GM11168 (cell line): ENCODE results near the gene PTHLH.

Experiments
- in situ Hi-C: fragments of 300-500 bp; cut with MboI; formaldehyde crosslinking; loops from one replicate; pipeline ENCODE4 v1.12.0; 2022; ENCODE audit warnings: low sequenced_read_pairs; ENCODE audit not compliant: unreplicated experiment

The PTHLH gene

GRCh38 chr12:27946421-27946820 is 26.1 kb downstream of the PTHLH start:
- in situ Hi-C loops: no loop called here

GRCh38 chr12:27940756-27941402 is 31.7 kb downstream of the PTHLH start:
- in situ Hi-C loops: loop anchor here (5.0 kb wide), 1 partner anchor 209 kb away; no protein-coding TSS in a partner anchor

- in situ Hi-C loops: loop anchor here (5.0 kb wide), 1 partner anchor 208 kb away; no protein-coding TSS in a partner anchor
These were observed 32.3 kb downstream of the PTHLH start for GRCh38 chr12:27940245-27940644.

GRCh38 chr12:27937768-27938167 is 34.8 kb downstream of the PTHLH start:
- in situ Hi-C loops: no loop called here

- in situ Hi-C loops: no loop called here
These were observed 36.3 kb downstream of the PTHLH start for GRCh38 chr12:27936196-27936595.

- in situ Hi-C loops: no loop called here
These were observed 38.3 kb downstream of the PTHLH start for GRCh38 chr12:27934276-27934675.

GRCh38 chr12:27931390-27931789 is 41.1 kb downstream of the PTHLH start:
- in situ Hi-C loops: no loop called here

GRCh38 chr12:27927347-27927746 is 45.2 kb downstream of the PTHLH start:
- in situ Hi-C loops: no loop called here

- in situ Hi-C loops: no loop called here
These were observed 48.0 kb downstream of the PTHLH start for GRCh38 chr12:27924350-27925135.

- in situ Hi-C loops: no loop called here
These were observed 49.9 kb downstream of the PTHLH start for GRCh38 chr12:27922531-27923139.

GRCh38 chr12:27919671-27920235 is 52.8 kb downstream of the PTHLH start:
- in situ Hi-C loops: no loop called here

- in situ Hi-C loops: no loop called here
These were observed 57.0 kb downstream of the PTHLH start for GRCh38 chr12:27915536-27915935.

- in situ Hi-C loops: no loop called here
These were observed 57.5 kb downstream of the PTHLH start for GRCh38 chr12:27915021-27915420.

GRCh38 chr12:27913999-27914614 is 58.4 kb downstream of the PTHLH start:
- in situ Hi-C loops: no loop called here

- in situ Hi-C loops: no loop called here
These were observed 61.1 kb downstream of the PTHLH start for GRCh38 chr12:27911397-27911796.
